BJ (cell line): ENCODE results near the gene KIRREL3. TPM values are rescaled to one million over a fixed set of nuclear protein-coding genes. Genes with fewer than 3 reads are reported as not detected.

Experiments used
- CTCF ChIA-PET: fragments of 350-600 bp; formaldehyde crosslinking; extraction: SDS; loops from one replicate; lab custom pipeline; 2021; ENCODE audit warnings: antibody characterized with exemption, inconsistent platforms; lab: Yijun Ruan, JAX
- POLR2A ChIA-PET: fragments of 300-600 bp; sonication (Branson Sonifier 250); formaldehyde crosslinking; extraction: SDS; loops from one replicate; lab custom pipeline; 2021; ENCODE audit warnings: antibody characterized with exemption; lab: Charles Lee
- DNase-seq: peaks from one replicate; pipeline ENCODE4 v3.0.0-alpha.2; 2011; ENCODE audit warnings: low read depth
- H3K27me3 ChIP-seq: 2 replicates; pipeline ENCODE4 v1.6.0; 2011; ENCODE audit warnings: low read length; ENCODE audit not compliant: control insufficient read depth, insufficient read depth
- H3K36me3 ChIP-seq: 2 replicates; pipeline ENCODE4 v1.5.1; 2011; ENCODE audit warnings: low read length; ENCODE audit not compliant: control insufficient read depth, insufficient read depth
- H3K4me3 ChIP-seq: 2 replicates; pipeline ENCODE4 v1.5.1; 2011; ENCODE audit warnings: low read depth, mild to moderate bottlenecking, control low read depth, low read length
- CTCF ChIP-seq: IDR thresholded peaks from 2 replicates; pipeline ENCODE4 v1.5.1; 2011; ENCODE audit warnings: low read depth, mild to moderate bottlenecking, control low read depth, inconsistent platforms, low read length, moderate library complexity; ENCODE audit not compliant: insufficient read depth
- polyA plus RNA-seq: library from polyadenylated mRNA; depleted of rRNA; stranded (reverse); fragments of >200 nt; gene quantifications from 2 replicates; pipeline ENCODE4 v1.2.3, GENCODE V29; 2011

Gene KIRREL3
- polyA plus RNA-seq, 1 experiment = 19.6 TPM

- POLR2A ChIA-PET = no interaction called here
- peaks cover 2% of the 10 kb centered on the region; the same call in 1 of the 2 replicates for H3K36me3 ChIP-seq
- CTCF ChIA-PET = interaction anchor here (1.5 to 1.9 kb wide), 2 partner anchors 9 to 84 kb away, joined by 4 to 5 read pairs; no protein-coding TSS in a partner anchor
Measured at GRCh38 chr11:126564566-126564965, 436.0 kb downstream of the KIRREL3 start.

GRCh38 chr11:126561327-126561893, 439.2 kb downstream of the KIRREL3 start:
- ChIA-PET CTCF (interaction anchor here (0.7 kb wide), 1 partner anchor 429 kb away, joined by 3 read pairs; no protein-coding TSS in a partner anchor), POLR2A (no interaction called here)
- no peak for TF ChIP-seq CTCF

More at GRCh38 chr11:126564566-126564965, 436.0 kb downstream of the KIRREL3 start:
- no peak overlapping the region for H3K4me3 ChIP-seq
- DNase-seq = no peak
- no peak for TF ChIP-seq CTCF
- H3K27me3 ChIP-seq = no peaks in the 10 kb centered on the region

DNA sequence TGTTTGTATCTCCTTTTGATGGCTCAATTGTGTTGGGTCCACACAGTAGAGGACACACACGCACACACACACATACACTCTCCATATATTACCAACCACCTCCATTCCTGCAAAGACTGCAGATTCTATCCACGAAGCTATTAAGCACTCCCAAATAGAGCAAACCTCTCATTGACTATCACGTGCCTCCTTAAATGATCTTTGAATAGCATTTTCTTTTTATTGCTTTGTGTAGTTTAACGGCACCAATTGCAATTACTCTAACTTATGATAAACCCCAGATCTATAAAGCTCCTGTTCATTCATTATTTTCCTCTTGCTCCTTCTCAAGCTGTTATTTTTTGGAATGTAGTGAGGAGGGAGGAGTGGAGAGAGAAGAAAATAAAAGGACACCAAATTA, 440.3 kb downstream of the KIRREL3 start:
- CTCF ChIA-PET = no interaction called here

More at GRCh38 chr11:126561327-126561893, 439.2 kb downstream of the KIRREL3 start:
- H3K4me3 ChIP-seq = no peak overlapping the region
- DNase-seq = no peak
- no peaks in the 10 kb centered on the region for H3K27me3 ChIP-seq
- H3K36me3 ChIP-seq = no peaks in the 10 kb centered on the region

GRCh38 chr11:126548581-126549550, 451.7 kb downstream of the KIRREL3 start:
- Histone ChIP-seq H3K36me3 (no peaks in the 10 kb centered on the region; the same call in 1 of the 2 replicates), H3K27me3 (no peaks in the 10 kb centered on the region), H3K4me3 (no peak overlapping the region)
- POLR2A ChIA-PET = no interaction called here
- no peak for DNase-seq
- CTCF ChIA-PET = interaction anchor here (0.9 kb wide), 1 partner anchor 19 kb away, joined by 3 read pairs; no protein-coding TSS in a partner anchor
- no peak for TF ChIP-seq CTCF

More for the DNA sequence above, 440.3 kb downstream of the KIRREL3 start:
- POLR2A ChIA-PET = no interaction called here
- DNase-seq = no peak
- H3K4me3 ChIP-seq = no peak overlapping the region
- no peaks in the 10 kb centered on the region for H3K27me3 ChIP-seq
- TF ChIP-seq CTCF = no peak
- no peaks in the 10 kb centered on the region for H3K36me3 ChIP-seq

DNA sequence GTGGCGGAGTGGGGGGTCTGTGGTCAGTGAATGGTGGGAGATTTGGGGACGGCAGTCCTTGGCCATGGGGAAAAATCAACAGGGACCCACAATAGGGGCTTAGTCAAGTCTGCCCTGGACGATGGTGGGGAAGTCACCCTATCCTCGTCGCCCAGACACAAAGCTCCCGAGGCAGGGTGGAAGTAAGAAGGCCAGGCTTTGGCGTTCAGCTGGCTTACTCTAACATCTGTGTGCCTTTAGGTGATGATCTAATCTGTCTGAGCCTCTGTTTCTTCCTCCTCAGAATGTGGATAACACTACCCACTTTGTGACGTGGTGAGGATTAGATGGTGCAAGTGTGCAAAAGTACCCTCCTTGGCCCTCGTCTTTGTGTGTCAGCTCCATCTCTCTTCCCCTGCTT, 452.9 kb downstream of the KIRREL3 start:
- H3K36me3 ChIP-seq = no peaks in the 10 kb centered on the region; the same call in 1 of the 2 replicates
- no peak for DNase-seq
- POLR2A ChIA-PET = no interaction called here
- H3K27me3 ChIP-seq = no peaks in the 10 kb centered on the region
- CTCF ChIA-PET = interaction anchor here (0.9 kb wide), 1 partner anchor 20 kb away, joined by 3 read pairs; no protein-coding TSS in a partner anchor
- no peak overlapping the region for H3K4me3 ChIP-seq
- no peak for TF ChIP-seq CTCF
